ENCODE measurements around the gene PI4KB.

Gene PI4KB

GRCh38 chr1:151243683-151244216, 83.5 kb downstream of the PI4KB start:
- Histone ChIP-seq H4K20me1 (ENCODE audit: insufficient read depth, low read length, poor library complexity, severe bottlenecking) (no peaks in the 10 kb centered on the region), H3F3A (ENCODE audit: low read depth) (no peaks in the 10 kb centered on the region), H2AFZ (ENCODE audit: low read length) (no peak overlapping the region), H3K9me2 (replicated peaks; ENCODE audit: low read depth, low read length) (no peaks in the 10 kb centered on the region), H3K27me3 (ENCODE audit: insufficient read depth, low read length, poor library complexity, severe bottlenecking) (no peaks in the 10 kb centered on the region), H3K79me2 (ENCODE audit: insufficient read depth, low read length) (no peaks in the 10 kb centered on the region), H3K4me3 (ENCODE audit: low read length, poor library complexity, severe bottlenecking) (no peak overlapping the region), H3K9me3 (ENCODE audit: insufficient read depth, low read depth, low read length) (no peaks in the 10 kb centered on the region), H3K4me1 (ENCODE audit: insufficient read depth, low read length, poor library complexity, severe bottlenecking) (no peaks in the 10 kb centered on the region), H3K36me3 (ENCODE audit: insufficient read depth, low read length) (peaks cover 93% of the 10 kb centered on the region), H3K4me2 (ENCODE audit: low read depth, low read length, poor library complexity, severe bottlenecking) (no peak overlapping the region), H3K9ac (ENCODE audit: low read depth, low read length, poor library complexity, severe bottlenecking) (no peak overlapping the region)
- TF ChIP-seq CTCF (conservative IDR thresholded peaks at IDR 0.05; ENCODE audit: low read length) (no peak), EZH2phosphoT487 (IDR thresholded peaks at IDR 0.05; ENCODE audit: borderline replicate concordance) (no peak)

- Histone ChIP-seq H3K36me3 (ENCODE audit: insufficient read depth, low read length) (peaks cover 93% of the 10 kb centered on the region), H3K9me2 (replicated peaks; ENCODE audit: low read depth, low read length) (no peaks in the 10 kb centered on the region), H3K9me3 (ENCODE audit: insufficient read depth, low read depth, low read length) (no peaks in the 10 kb centered on the region), H3F3A (ENCODE audit: low read depth) (no peaks in the 10 kb centered on the region), H3K4me3 (ENCODE audit: low read length, poor library complexity, severe bottlenecking) (no peak overlapping the region), H3K4me1 (ENCODE audit: insufficient read depth, low read length, poor library complexity, severe bottlenecking) (no peaks in the 10 kb centered on the region), H3K4me2 (ENCODE audit: low read depth, low read length, poor library complexity, severe bottlenecking) (no peak overlapping the region), H3K9ac (ENCODE audit: low read depth, low read length, poor library complexity, severe bottlenecking) (no peak overlapping the region), H4K20me1 (ENCODE audit: insufficient read depth, low read length, poor library complexity, severe bottlenecking) (no peaks in the 10 kb centered on the region), H3K79me2 (ENCODE audit: insufficient read depth, low read length) (no peaks in the 10 kb centered on the region), H3K27me3 (ENCODE audit: insufficient read depth, low read length, poor library complexity, severe bottlenecking) (no peaks in the 10 kb centered on the region), H2AFZ (ENCODE audit: low read length) (no peak overlapping the region)
- TF ChIP-seq EZH2phosphoT487 (IDR thresholded peaks at IDR 0.05; ENCODE audit: borderline replicate concordance): no peak
- TF ChIP-seq CTCF (conservative IDR thresholded peaks at IDR 0.05; ENCODE audit: low read length): no peak
Observed at GRCh38 chr1:151242442-151242841, 84.8 kb downstream of the PI4KB start.

Data from Loucy (cell line).